Mucosa of rectum (tissue), 2 donors: Measurements from ENCODE around the gene GPX5.

Experiments
- H3K27ac ChIP-seq, 2 donors: one replicate each; pipeline ENCODE4 v1.7.0; 2013; ENCODE audit warnings: inconsistent platforms in 2 of 2, low read depth in 2 of 2, low read length in 2 of 2
- H3K27me3 ChIP-seq, 2 donors: one replicate each; pipeline ENCODE4 v1.7.0; 2013; ENCODE audit warnings: low read length in 2 of 2; ENCODE audit not compliant: control insufficient read depth in 2 of 2, insufficient read depth in 2 of 2
- H3K36me3 ChIP-seq, 2 donors: one replicate each; pipeline ENCODE4 v1.7.0; 2013; ENCODE audit warnings: low read length in 2 of 2; ENCODE audit not compliant: control insufficient read depth in 2 of 2, insufficient read depth in 2 of 2
- H3K4me1 ChIP-seq, 2 donors: one replicate each; pipeline ENCODE4 v1.7.0; 2013; ENCODE audit warnings: low read length in 2 of 2, mild to moderate bottlenecking in 1 of 2; ENCODE audit not compliant: control insufficient read depth in 2 of 2, insufficient read depth in 2 of 2
- H3K4me3 ChIP-seq, 2 donors: one replicate each; pipeline ENCODE4 v1.7.0; 2013; ENCODE audit warnings: low read length in 2 of 2
- H3K9ac ChIP-seq, 2 donors: one replicate each; pipeline ENCODE4 v1.7.0; 2013; ENCODE audit warnings: low read length in 2 of 2, low read depth in 1 of 2, mild to moderate bottlenecking in 1 of 2
- H3K9me3 ChIP-seq, 2 donors: one replicate each; pipeline ENCODE4 v1.7.0; 2013; ENCODE audit warnings: low read length in 2 of 2; ENCODE audit not compliant: control insufficient read depth in 2 of 2
- donor health status: healthy.
- donor health status: Normal muscosa, but diverticular disease.

Gene GPX5, protein sequence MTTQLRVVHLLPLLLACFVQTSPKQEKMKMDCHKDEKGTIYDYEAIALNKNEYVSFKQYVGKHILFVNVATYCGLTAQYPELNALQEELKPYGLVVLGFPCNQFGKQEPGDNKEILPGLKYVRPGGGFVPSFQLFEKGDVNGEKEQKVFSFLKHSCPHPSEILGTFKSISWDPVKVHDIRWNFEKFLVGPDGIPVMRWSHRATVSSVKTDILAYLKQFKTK

DNA sequence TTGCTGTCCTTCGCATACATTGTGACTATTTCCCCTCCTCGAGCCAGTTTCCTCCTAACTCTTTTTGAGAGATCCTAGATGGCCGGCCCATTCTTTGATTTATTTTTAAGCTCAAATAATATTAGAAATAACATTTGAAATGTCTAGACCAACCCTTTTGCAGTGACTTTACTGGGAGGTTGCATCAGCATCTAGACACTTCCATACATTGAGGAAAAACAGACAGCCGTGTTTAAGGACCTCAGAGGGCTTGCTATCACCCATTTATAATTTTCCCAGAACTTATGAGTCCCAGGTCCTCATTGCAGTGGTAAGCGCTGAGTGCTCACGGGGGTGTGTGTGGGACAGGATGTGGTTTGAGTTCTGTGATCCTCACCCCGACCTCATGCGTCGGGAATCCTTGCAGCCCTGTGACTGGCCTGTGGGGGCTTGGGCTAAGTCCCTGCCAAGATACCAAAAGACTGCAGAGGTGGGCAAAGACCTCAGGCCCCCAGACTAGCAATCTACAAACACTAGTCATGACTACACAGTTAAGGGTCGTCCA is at the start of gene GPX5:
Gene GPX5, plus strand, starts transcription at position 386 of the 544 bp plus-strand sequence. Its CDS starts 133 bp downstream, at position 519.
- Histone ChIP-seq H3K4me3 (no peak within 1 kb of the TSS), H3K9me3 (no peaks in the 10 kb centered on the region), H3K4me1 (no peaks in the 10 kb centered on the region), H3K36me3 (no peaks in the 10 kb centered on the region), H3K27me3 (no peaks in the 10 kb centered on the region), H3K27ac (no peak within 1 kb of the TSS), H3K9ac (no peak within 1 kb of the TSS)

DNA sequence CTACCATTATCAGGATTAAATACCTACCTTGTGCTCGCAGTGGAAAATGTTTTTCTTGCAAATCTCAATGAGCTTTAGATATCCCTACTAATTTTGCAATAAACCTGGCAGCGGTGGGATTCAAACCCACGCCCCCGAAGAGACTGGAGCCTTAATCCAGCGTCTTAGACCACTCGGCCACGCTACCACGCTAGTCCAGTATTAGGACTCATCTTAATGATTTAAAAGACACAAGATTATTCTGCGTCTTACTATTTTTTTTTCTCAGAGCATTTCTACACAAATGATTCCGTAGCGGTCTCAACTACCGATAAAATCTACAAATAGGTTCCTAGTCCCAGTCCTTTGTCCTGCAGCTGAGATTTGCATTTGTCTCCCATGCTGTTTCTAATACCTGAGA is 47.2 kb upstream of the GPX5 start:
- Histone ChIP-seq H3K9me3 (no peaks in the 10 kb centered on the region), H3K27me3 (peaks cover 0 to 16% of the 10 kb centered on the region in 2 donors), H3K36me3 (no peaks in the 10 kb centered on the region), H3K9ac (no peak overlapping the region), H3K4me3 (no peak overlapping the region), H3K4me1 (no peaks in the 10 kb centered on the region), H3K27ac (no peak overlapping the region)

DNA sequence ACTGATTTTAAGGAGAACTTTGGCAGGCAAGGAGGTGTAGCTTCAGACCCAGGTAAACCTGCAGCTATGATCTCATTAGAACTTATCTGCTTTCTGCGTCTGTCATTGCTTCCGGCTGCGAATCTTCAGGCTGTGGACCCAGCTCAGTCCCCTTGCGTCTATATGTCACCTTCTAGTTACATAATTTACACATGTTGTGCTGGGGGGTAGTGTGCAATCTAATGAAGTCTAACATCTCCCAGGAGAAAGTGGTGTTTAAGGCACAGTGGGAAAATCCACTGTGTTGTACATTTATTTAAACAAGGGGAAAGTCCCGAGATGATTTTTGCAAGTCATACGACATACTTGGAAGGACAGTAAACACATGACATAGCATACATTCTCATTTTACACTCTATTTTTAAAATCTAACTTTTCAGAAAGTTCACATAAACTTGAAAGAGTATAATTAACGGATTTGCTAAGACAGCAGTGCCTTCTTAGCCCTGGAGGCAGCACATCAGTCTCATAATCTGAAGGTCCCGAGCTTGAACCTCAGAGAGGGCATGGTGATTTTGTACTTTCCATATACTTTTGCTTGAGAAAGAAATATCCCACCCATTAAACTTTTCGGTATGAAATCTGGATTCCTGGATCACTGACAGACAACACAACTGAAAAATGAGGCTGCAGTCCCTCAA is 45.3 kb upstream of the GPX5 start:
- Histone ChIP-seq H3K27ac (no peak overlapping the region), H3K27me3 (peaks cover 0 to 14% of the 10 kb centered on the region in 2 donors), H3K9me3 (no peaks in the 10 kb centered on the region), H3K4me1 (no peaks in the 10 kb centered on the region), H3K4me3 (no peak overlapping the region), H3K9ac (no peak overlapping the region), H3K36me3 (no peaks in the 10 kb centered on the region)

DNA sequence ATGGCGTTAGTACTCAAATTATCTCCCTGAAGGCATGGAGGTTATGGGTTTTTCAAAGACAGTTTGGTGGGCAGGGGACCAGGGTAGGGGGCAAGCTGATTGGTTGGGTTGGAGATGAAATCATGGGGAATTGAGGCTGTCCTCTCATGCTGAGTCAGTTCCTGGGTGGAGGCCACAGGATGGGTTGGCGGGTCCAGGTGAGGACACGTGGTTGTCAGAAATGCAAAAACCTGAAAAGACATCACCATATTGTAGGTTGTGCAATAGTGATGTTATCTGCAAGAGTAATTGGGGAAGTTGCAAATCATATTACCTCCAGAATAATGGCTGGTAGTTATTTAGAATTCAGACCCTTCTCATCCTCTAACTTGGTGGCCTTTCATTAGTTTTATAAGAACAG is 40.2 kb upstream of the GPX5 start:
- H3K9ac ChIP-seq: no peak overlapping the region
- no peaks in the 10 kb centered on the region for H3K4me1 ChIP-seq
- H3K9me3 ChIP-seq: no peaks in the 10 kb centered on the region
- no peak overlapping the region for H3K4me3 ChIP-seq
- peaks cover 8 to 10% of the 10 kb centered on the region in 2 donors for H3K27me3 ChIP-seq
- no peak overlapping the region for H3K27ac ChIP-seq
- H3K36me3 ChIP-seq: no peaks in the 10 kb centered on the region

DNA sequence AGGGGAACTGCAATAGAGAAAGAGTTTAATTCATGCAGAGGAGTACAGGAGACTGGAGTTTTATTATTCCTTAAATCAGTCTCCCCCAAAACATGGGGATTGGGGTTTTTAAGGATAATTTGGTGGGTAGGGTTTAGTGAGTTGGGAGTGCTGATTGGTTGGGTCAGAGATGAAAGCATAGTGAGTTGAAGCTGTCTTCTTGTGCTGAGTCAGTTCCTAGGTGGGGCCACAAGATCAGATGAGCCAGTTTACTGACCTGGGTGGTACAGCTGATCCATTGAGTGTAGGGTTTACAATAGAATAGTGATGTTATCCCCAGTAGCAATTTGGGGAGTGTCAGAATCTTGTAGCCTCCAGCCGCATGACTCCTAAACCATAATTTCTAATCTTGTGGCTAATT is 39.1 kb upstream of the GPX5 start:
- H3K9ac ChIP-seq: no peak overlapping the region
- H3K27me3 ChIP-seq: peaks cover 4 to 12% of the 10 kb centered on the region in 2 donors
- H3K4me1 ChIP-seq: no peaks in the 10 kb centered on the region
- H3K4me3 ChIP-seq: no peak overlapping the region
- H3K27ac ChIP-seq: no peak overlapping the region
- H3K9me3 ChIP-seq: no peaks in the 10 kb centered on the region
- H3K36me3 ChIP-seq: no peaks in the 10 kb centered on the region

DNA sequence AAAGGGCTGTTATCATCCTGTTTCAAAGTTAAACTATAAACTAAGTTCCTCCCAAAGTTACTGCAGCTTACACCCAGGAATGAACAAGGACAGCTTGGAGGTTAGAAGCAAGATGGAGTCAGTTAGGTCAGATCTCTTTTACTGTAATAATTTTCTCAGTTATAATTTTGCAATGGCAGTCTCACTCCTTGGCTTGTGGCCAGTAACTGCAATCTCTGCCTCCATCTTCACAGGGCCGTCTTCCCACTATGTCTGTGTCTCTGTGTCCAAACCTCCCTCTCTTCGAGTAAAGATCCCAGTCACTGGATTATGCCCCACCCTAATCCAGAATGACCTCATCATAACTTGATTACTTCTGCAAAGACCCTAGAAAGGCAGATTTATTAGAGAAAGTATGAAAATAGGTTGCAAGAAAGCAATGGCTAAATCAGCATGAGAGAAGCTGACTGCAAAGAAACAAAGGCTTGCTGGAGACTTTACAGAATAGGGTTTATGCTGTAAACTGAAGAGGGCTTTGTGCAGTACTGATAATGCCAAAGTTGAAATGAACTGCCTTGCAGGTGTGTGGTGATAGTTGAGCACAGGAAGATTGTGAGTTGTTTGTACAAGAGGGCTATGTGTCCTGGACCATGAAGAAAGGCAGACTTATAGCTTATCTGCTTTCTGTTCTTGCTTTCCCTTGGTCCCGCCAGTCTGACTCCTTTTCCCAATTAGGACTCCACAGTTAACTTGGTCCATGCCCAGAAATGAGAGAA is 38.5 kb upstream of the GPX5 start:
- Histone ChIP-seq H3K9ac (no peak overlapping the region), H3K9me3 (no peaks in the 10 kb centered on the region), H3K4me3 (no peak overlapping the region), H3K36me3 (no peaks in the 10 kb centered on the region), H3K27me3 (peaks cover 4 to 14% of the 10 kb centered on the region in 2 donors), H3K27ac (no peak overlapping the region), H3K4me1 (no peaks in the 10 kb centered on the region)

DNA sequence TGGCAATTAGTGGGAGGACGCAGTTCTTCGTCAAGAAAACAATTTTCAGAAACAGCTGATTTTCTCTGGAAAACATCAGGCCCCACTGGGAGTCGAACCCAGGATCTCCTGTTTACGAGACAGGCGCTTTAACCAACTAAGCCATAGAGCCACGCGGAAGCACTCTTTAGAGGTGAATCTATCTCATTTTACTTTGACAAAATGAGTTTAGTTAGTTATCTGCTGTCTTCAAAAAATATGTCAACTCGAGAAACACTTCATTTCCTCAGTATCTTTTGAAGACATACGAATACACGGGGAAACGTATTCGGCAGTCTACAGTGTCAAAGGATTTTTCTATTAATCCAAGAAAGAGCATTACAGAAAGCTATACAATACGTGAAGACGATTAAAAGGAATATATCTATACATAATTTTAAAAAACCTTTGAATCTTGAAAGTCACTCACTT is 36.7 kb upstream of the GPX5 start:
- H3K9ac ChIP-seq: no peak overlapping the region
- H3K4me3 ChIP-seq: peak overlapping the region in 1 of 2 donors; percentile 22
- H3K27ac ChIP-seq: no peak overlapping the region

DNA sequence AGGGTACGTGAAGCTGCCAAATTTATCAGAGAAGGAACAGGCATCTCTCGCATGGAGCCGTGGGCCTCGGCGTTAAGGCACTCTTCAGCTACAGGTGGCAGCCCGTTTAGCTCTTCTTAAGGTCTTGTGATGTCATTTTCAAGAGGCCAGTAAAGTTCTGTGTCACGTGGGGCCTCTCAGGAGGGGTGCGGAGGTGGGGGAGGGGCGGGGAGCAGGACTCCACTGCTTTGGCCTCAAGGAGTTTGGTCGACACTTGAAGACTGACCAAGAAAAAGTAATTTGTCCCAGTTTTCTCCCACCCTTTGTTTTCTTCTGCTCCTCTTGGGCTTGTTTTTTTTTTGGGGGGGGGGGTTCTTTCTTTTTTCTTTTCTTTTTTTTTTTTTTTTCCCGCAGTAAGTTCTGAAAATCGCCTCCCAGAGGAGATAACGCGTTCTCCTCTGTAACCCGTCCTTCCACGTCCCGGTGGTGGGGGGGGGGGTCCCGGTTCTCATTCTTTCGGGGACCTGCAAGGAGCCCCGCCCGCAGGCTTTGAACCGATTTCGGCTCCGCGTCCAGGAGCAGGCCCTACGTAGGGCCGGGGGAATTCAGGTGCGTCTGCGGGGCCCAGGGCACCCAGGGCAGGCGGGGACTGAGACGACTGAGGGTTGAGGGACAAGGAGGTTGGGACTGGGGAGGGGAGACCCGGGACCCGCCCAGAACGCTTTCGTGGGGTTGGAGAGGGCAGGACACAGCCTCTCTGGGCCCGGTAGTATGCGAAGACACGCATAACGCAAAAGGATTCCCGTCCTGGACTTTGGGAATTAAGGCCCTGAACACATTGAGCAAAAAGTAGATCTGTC is 36.1 kb upstream of the GPX5 start:
- peaks cover 4 to 15% of the 10 kb centered on the region in 2 donors for H3K27me3 ChIP-seq
- H3K36me3 ChIP-seq: no peaks in the 10 kb centered on the region
- no peak overlapping the region for H3K27ac ChIP-seq
- no peaks in the 10 kb centered on the region for H3K4me1 ChIP-seq
- peak overlapping the region; percentile 9 to 57 for H3K4me3 ChIP-seq
- no peak overlapping the region for H3K9ac ChIP-seq
- H3K9me3 ChIP-seq: no peaks in the 10 kb centered on the region

More for the DNA sequence above, 36.7 kb upstream of the GPX5 start:
- Histone ChIP-seq H3K36me3 (no peaks in the 10 kb centered on the region), H3K27me3 (peaks cover 4 to 15% of the 10 kb centered on the region in 2 donors), H3K4me1 (no peaks in the 10 kb centered on the region), H3K9me3 (no peaks in the 10 kb centered on the region)

DNA sequence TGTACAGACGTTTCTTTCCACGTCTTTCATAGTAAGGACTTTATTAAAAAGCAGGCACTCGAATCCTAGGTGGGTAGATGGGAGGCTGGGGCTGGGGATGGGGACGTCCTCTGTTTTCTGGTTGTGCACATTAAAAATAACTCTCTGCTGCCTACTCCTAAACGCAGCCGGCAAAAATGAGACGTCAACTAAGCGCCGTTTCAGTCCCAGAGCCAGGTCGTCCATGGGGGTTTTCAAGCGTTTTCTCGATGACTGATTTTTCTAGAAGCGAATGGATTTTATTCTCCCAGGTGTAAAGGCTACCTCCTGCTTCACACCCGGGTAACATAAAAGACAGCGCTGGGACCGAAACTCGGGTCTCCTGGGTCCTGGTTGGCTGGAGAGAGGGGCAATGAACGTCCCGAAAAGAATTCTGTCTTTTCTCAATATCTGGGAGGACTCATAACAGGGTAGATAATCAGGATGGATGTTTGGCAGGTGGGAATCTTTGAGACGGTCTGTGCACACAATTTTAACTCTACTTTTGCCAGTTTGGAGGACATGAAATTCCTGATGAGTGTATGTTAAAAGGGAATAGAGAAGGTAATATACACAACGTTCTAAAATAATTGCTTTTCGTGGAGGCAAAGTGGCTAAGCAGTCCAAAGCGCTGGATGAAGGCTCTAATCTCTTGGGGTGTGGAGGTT is 35.3 kb upstream of the GPX5 start:
- Histone ChIP-seq H3K4me3 (peak overlapping the region in 1 of 2 donors; percentile 57), H3K9ac (no peak overlapping the region), H3K36me3 (no peaks in the 10 kb centered on the region), H3K4me1 (no peaks in the 10 kb centered on the region), H3K27me3 (peaks cover 4 to 15% of the 10 kb centered on the region in 2 donors), H3K27ac (no peak overlapping the region), H3K9me3 (no peaks in the 10 kb centered on the region)
